Osteoblast (primary cell): Measurements from ENCODE around the gene ZNF219. TPM values are rescaled to one million over a fixed set of nuclear protein-coding genes. Genes with fewer than 3 reads are reported as not detected.

ENCODE experiments used
- DNase-seq: peaks from one replicate; pipeline ENCODE4 v3.0.0; 2011; ENCODE audit warnings: low spot score, mixed read lengths; ENCODE audit not compliant: insufficient read length; ENCODE audit errors: missing footprints
- H2AFZ ChIP-seq: 2 replicates; pipeline ENCODE4 v1.6.0; 2011; ENCODE audit warnings: mild to moderate bottlenecking, low read length
- H3K27ac ChIP-seq: 2 replicates; pipeline ENCODE4 v1.5.1; 2011; ENCODE audit warnings: mild to moderate bottlenecking, low read depth, low read length, moderate library complexity
- H3K27me3 ChIP-seq: 2 replicates; pipeline ENCODE4 v1.6.0; 2012; ENCODE audit warnings: mild to moderate bottlenecking, control low read depth, inconsistent platforms, low read length, moderate library complexity; ENCODE audit not compliant: insufficient read depth
- H3K36me3 ChIP-seq: 2 replicates; pipeline ENCODE4 v1.5.1; 2011; ENCODE audit warnings: mild to moderate bottlenecking, low read length, control low read depth, moderate library complexity; ENCODE audit not compliant: insufficient read depth
- H3K4me1 ChIP-seq: 2 replicates; pipeline ENCODE4 v1.5.1; 2011; ENCODE audit warnings: mild to moderate bottlenecking, low read length, control low read depth, moderate library complexity; ENCODE audit not compliant: insufficient read depth
- H3K4me2 ChIP-seq: 2 replicates; pipeline ENCODE4 v1.6.0; 2011; ENCODE audit warnings: mild to moderate bottlenecking, low read length; ENCODE audit not compliant: insufficient read depth
- H3K4me3 ChIP-seq: fragments of 200-600 bp; sonication (generic); 3 replicates; pipeline ENCODE4 v1.5.1; 2012; ENCODE audit warnings: mild to moderate bottlenecking, low read length, inconsistent platforms; ENCODE audit not compliant: insufficient read depth
- H3K79me2 ChIP-seq: 2 replicates; pipeline ENCODE4 v1.6.0; 2012; ENCODE audit warnings: mild to moderate bottlenecking, low read length, control low read depth, inconsistent platforms; ENCODE audit not compliant: insufficient read depth
- H3K9me3 ChIP-seq: 2 replicates; pipeline ENCODE4 v1.5.1; 2011; ENCODE audit warnings: low read depth, low read length, control low read depth
- H4K20me1 ChIP-seq: 2 replicates; pipeline ENCODE4 v1.6.0; 2012; ENCODE audit warnings: mild to moderate bottlenecking, low read length, control low read depth; ENCODE audit not compliant: insufficient read depth
- CTCF ChIP-seq: IDR thresholded peaks from 2 replicates; pipeline ENCODE4 v1.5.1; 2011; ENCODE audit warnings: mild to moderate bottlenecking, low read depth, low read length, moderate library complexity; ENCODE audit errors: extremely low read depth
- total RNA-seq: library from RNA; depleted of rRNA; stranded (reverse); fragments of >200 nt; gene quantifications from 2 replicates; pipeline ENCODE4 v1.2.3, GENCODE V29; 2012

The ZNF219 gene
- total RNA-seq, 1 donor: 9.4 TPM

DNA sequence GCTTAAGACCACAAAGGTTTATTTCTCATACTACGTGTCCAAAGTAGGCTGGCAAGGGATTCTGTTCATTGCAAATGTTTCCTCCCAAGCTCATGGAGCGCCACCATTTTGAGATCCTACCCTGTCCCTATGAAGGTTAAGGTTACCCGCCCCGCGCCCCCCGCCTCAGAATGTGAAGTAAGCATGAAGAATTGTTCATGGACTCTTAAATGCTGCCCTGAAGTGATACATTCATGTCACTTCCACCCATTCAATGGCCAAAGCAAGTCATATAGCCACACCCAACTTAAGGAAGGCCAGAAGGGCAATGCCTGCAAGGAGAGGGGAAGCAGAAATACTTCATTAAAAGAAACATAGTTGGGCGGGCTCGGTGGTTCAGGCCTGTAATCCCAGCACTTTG lies 6.6 kb upstream of the ZNF219 start:
- no peak overlapping the region for H3K4me3 ChIP-seq
- no peak overlapping the region for H3K27ac ChIP-seq
- DNase-seq: peak; percentile 31
- no peaks in the 10 kb centered on the region for H3K79me2 ChIP-seq
- H3K4me1 ChIP-seq: peaks cover 32% of the 10 kb centered on the region
- no peaks in the 10 kb centered on the region for H3K27me3 ChIP-seq
- H4K20me1 ChIP-seq: no peaks in the 10 kb centered on the region
- H3K36me3 ChIP-seq: no peaks in the 10 kb centered on the region
- H3K4me2 ChIP-seq: no peak overlapping the region
- H3K9me3 ChIP-seq: no peaks in the 10 kb centered on the region
- no peak overlapping the region for H2AFZ ChIP-seq
- no peak for TF ChIP-seq CTCF

DNA sequence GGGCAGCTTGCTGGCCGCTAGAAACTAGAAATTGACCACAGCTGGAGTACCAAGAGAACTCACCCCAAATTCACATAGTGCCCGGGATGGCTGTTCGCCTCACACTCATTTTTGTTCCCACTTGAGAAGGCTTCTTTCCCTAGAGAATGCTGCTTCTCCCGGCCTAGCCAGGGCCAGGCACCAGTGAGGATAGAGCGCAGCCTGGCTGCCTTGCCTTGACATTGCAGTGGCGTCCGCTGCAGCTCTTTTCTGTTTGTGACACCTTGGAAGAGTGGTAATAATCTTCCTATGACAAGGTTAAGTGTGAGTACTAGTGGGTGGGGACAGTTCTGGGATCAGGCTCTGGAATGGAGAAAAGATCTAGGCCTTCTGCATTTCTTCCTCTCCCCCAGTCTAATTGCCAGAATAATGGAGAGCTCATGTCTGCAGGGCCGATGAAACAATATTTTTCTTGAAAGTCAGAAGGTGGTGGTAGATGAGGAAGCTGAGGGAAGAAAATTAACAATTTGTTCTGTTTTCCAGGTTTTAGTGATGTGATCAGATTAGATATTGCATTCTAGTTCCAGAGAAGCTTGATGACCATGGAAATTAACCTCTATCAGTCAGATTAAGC lies 6.1 kb upstream of the ZNF219 start:
- H3K27ac ChIP-seq: peak overlapping the region; percentile 98
- H3K9me3 ChIP-seq: no peaks in the 10 kb centered on the region
- H3K4me3 ChIP-seq: peak overlapping the region; percentile 84
- peaks cover 32% of the 10 kb centered on the region for H3K4me1 ChIP-seq
- H3K4me2 ChIP-seq: peak overlapping the region; percentile 89
- no peaks in the 10 kb centered on the region for H4K20me1 ChIP-seq
- H3K36me3 ChIP-seq: no peaks in the 10 kb centered on the region
- H2AFZ ChIP-seq: peak overlapping the region; percentile 95
- H3K27me3 ChIP-seq: no peaks in the 10 kb centered on the region
- peak; percentile 98 for TF ChIP-seq CTCF
- no peaks in the 10 kb centered on the region for H3K79me2 ChIP-seq
- DNase-seq: peak; percentile 94

DNA sequence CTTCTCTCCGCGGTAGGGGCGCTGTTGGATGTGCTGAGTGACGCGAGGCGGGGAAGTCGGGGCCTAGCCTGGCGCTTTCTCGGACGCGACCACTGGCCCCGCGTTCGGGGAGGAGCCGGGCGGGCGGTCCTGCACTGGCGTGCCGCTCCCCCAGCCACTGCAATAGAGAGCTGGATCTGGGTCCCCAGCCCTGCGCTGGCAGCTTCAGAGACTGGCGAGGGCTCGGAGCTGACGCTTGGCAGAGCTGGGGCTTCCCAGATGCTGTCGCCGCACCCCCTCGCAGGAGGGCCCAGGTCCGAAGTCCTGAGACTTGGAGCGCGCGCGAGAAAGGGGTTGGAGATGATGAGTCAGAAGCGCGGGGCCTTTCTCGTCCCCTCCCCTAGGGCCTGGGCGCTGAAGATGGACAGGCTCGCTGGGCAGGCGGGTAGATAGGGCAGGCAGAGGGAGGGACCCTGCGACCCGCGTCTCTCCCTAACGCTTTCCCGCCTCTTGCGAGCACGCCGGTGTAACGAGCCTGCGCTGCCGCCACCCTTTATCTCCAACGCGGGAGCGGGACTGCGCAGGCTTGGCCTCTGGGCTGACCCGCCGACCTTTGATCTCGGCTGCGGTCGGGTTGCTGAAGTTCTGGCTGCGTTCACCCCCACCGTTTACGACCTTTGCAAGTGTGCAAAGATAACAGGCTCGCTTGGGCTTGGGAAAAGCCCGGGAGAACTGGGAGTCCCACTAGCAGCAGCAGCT lies 5.4 kb upstream of the ZNF219 start:
- H4K20me1 ChIP-seq: no peaks in the 10 kb centered on the region
- TF ChIP-seq CTCF: peak; percentile 78
- H3K27me3 ChIP-seq: peaks cover 6% of the 10 kb centered on the region
- no peaks in the 10 kb centered on the region for H3K36me3 ChIP-seq
- H3K9me3 ChIP-seq: no peaks in the 10 kb centered on the region
- H3K4me2 ChIP-seq: peak overlapping the region; percentile 89
- peak; percentile 99 for DNase-seq
- H3K79me2 ChIP-seq: no peaks in the 10 kb centered on the region
- peak overlapping the region; percentile 95 for H2AFZ ChIP-seq
- peak overlapping the region; percentile 84 for H3K4me3 ChIP-seq
- H3K27ac ChIP-seq: peak overlapping the region; percentile 98
- H3K4me1 ChIP-seq: peaks cover 39% of the 10 kb centered on the region

DNA sequence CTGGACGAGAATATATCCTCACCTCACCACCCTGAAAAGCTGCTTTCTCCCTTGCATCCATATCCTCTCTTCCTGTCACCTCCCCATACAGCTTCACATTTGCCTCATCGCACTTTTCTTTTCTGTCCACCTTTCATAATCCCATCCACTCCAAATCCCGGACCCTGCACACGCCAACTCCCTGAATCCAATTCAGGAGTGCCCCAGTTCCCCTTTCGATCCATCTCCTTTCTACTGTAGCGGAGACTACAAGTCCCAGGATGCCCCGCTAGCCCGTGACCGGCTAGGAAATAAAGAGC lies 4.9 kb upstream of the ZNF219 start:
- Histone ChIP-seq H3K4me2 (peak overlapping the region; percentile 89), H3K36me3 (no peaks in the 10 kb centered on the region)

More for the DNA sequence above, 4.9 kb upstream of the ZNF219 start:
- H2AFZ ChIP-seq: peak overlapping the region; percentile 79
- H3K27ac ChIP-seq: peak overlapping the region; percentile 98
- no peaks in the 10 kb centered on the region for H4K20me1 ChIP-seq
- no peaks in the 10 kb centered on the region for H3K79me2 ChIP-seq
- peaks cover 6% of the 10 kb centered on the region for H3K27me3 ChIP-seq
- peak overlapping the region; percentile 84 for H3K4me3 ChIP-seq
- no peak for TF ChIP-seq CTCF
- no peaks in the 10 kb centered on the region for H3K9me3 ChIP-seq
- H3K4me1 ChIP-seq: peaks cover 42% of the 10 kb centered on the region
- no peak for DNase-seq
